ENCODE data around the gene PPP1R13B.

Gene PPP1R13B

GRCh38 chr14:103708750-103709187, 138.6 kb downstream of the PPP1R13B start:
- no peak for DNase-seq

GRCh38 chr14:103707329-103708263, 139.8 kb downstream of the PPP1R13B start:
- DNase-seq, result no peak

GRCh38 chr14:103706551-103707328, 140.6 kb downstream of the PPP1R13B start:
- no peak for DNase-seq

- no peak for DNase-seq
Observed at GRCh38 chr14:103705504-103706284, 141.7 kb downstream of the PPP1R13B start.

GRCh38 chr14:103705118-103705503, 142.3 kb downstream of the PPP1R13B start:
- no peak for DNase-seq

- no peak for DNase-seq
Observed at GRCh38 chr14:103704708-103705107, 142.7 kb downstream of the PPP1R13B start.

GRCh38 chr14:103703433-103704385, 143.7 kb downstream of the PPP1R13B start:
- no peak for DNase-seq

GRCh38 chr14:103702497-103703432, 144.6 kb downstream of the PPP1R13B start:
- DNase-seq, result no peak

GRCh38 chr14:103702095-103702494, 145.3 kb downstream of the PPP1R13B start:
- DNase-seq, result no peak

GRCh38 chr14:103700753-103701490, 146.5 kb downstream of the PPP1R13B start:
- DNase-seq, result no peak

- no peak for DNase-seq
Observed at GRCh38 chr14:103699901-103700752, 147.2 kb downstream of the PPP1R13B start.

- no peak for DNase-seq
Observed at GRCh38 chr14:103699261-103699661, 148.1 kb downstream of the PPP1R13B start.

- DNase-seq, result no peak
Observed at GRCh38 chr14:103698380-103699260, 148.8 kb downstream of the PPP1R13B start.

GRCh38 chr14:103697603-103698379, 149.6 kb downstream of the PPP1R13B start:
- DNase-seq, result no peak

- no peak for DNase-seq
Observed at GRCh38 chr14:103697206-103697602, 150.2 kb downstream of the PPP1R13B start.

GRCh38 chr14:103696466-103697071, 150.8 kb downstream of the PPP1R13B start:
- DNase-seq, result no peak

- DNase-seq, result no peak
Observed at GRCh38 chr14:103696070-103696402, 151.3 kb downstream of the PPP1R13B start.

Data from NCI-H1930 (cell line).